Measurements from ENCODE around the gene WDR43.

- TF ChIP-seq CTCF (conservative IDR thresholded peaks at IDR 0.05; ENCODE audit: low read depth, low read length) (no peak), EZH2phosphoT487 (IDR thresholded peaks at IDR 0.05; ENCODE audit: borderline replicate concordance, low read length) (no peak), EZH2 (IDR thresholded peaks at IDR 0.05; ENCODE audit: low read length, unreplicated experiment) (no peak)
Observed at GRCh38 chr2:28975671-28976070, 81.2 kb downstream of the WDR43 start.

Data from PC-3 (cell line).